GM19455 (cell line): ENCODE data around the gene GRID1.
"Not testable (repeated sequence)": the region's sequence is repeated elsewhere in the genome, so short reads cannot be mapped to it uniquely, and the experiment has no call there.

Experiments
- ATAC-seq: cut with Tn5 transposase; IDR thresholded peaks from one replicate; pipeline ENCODE4 v1.9.1; 2021; ENCODE audit not compliant: unreplicated experiment

GRID1 gene

DNA sequence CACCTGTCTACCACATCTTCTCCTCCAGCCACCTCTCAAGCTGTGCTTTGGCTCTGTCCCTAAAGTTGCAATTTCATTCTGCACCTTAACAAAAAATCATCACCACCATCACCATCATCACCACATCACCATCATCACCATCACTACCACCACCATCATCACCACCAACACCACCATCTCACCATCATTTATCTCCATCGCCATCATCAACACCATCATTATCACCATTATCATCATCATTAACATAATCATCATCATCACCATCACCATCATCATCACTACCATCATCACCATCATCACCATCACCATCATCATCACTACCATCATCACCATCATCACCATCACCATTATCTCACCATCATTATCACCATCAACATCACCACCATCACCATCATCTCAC is 245.4 kb downstream of the GRID1 start:
- no peak for ATAC-seq

DNA sequence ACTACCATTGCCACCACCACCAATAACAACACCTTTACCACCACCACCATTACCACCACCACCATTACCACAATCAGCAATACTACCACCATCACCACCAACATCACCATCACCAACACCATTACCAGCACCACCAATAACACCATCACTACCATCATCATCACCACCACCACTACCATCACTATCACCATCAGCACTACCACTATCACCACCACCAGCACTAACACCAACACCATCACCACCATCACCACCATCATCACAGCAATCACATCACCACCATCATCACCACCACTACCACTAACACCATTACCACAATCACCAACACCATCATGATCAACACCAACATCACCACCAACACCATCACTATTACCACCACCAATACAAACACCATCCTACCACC is 249.5 kb downstream of the GRID1 start:
- ATAC-seq: no peak

DNA sequence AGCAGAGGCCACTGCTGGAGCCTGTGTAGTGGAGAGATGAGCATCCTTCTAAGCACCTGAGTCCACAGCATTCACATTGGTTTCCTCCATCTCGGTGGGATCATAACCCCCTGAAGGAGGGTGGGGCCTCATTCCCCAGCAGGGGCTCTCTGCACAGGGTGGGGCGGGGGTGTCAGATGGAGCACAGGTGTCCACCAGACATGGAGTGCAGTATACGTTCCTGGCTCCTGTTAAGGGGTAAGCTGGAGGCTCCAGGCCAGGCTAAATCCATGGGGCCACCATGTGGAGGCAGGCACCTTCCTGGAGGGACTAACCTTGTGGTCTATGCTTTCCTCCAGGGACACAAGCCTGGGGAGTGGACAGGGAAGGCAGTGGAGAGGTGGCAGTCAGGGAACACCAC is 252.6 kb downstream of the GRID1 start:
- ATAC-seq: no peak

DNA sequence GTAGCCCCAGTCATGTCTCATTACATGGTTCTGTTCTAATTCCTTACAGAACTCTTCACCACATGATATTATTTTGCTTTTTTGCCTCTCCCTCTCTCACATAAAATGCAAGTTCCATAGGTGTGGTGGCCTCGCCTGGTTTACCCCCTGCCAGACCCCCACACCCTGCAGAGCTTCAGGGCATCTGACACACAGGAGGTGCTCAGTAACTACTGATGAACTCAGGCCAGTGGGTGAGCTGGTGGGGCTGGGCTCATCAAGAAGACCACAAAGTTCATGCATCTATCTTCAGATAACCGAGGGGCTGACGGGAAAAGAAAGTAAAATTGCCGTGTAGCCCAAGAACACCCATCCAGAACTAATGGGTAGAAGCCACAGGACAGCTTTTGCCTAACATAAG is 253.1 kb downstream of the GRID1 start:
- no peak for ATAC-seq

DNA sequence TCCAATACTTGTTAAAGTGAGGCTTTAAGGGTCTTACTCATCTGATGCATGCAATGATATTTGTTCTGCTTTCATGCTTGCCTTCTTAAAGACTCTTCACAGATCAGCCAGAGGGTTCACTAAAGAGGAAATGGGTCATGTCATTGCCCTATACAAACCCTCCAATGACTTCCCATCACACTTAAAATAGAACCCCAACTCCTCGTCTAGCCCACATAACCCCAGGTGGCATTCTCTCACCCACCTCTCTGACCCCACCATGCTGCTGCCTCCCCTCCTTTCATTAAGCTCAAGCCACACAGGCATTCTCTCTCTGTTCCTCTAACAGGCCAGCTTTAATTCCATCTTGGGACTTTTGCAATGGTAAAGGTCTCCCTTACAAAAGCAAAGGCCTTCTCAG is 253.6 kb downstream of the GRID1 start:
- no peak for ATAC-seq

DNA sequence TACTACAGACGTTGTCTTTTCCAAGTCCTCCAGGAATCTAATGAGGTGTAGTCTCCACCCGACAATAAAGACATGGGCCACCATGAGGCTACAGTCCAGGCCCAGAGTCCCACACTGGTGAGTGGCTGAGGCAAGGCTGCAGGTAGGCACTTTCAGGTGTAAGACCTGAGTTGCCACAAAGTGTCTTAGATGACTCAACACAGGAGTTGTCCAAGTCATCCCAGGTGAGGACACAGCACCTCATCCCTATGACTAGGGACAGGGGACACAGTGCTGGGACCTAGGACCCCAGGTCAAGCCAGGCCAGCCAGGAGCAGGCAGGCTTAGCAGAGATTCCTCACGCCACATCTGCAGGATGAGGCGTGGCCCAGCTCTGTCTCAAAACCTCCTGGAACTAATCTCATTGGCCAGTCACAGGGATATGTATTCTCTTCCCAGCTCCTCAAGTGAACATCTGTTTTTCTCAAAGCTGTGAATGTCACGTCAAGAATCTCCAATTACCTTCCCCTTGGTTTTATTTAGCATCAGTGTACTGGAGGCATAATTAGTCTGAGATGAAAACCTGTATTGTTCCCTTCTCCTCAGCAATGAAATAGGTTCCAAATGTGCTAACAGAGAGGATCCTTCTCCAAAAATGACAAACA is 254.6 kb downstream of the GRID1 start:
- no peak for ATAC-seq

DNA sequence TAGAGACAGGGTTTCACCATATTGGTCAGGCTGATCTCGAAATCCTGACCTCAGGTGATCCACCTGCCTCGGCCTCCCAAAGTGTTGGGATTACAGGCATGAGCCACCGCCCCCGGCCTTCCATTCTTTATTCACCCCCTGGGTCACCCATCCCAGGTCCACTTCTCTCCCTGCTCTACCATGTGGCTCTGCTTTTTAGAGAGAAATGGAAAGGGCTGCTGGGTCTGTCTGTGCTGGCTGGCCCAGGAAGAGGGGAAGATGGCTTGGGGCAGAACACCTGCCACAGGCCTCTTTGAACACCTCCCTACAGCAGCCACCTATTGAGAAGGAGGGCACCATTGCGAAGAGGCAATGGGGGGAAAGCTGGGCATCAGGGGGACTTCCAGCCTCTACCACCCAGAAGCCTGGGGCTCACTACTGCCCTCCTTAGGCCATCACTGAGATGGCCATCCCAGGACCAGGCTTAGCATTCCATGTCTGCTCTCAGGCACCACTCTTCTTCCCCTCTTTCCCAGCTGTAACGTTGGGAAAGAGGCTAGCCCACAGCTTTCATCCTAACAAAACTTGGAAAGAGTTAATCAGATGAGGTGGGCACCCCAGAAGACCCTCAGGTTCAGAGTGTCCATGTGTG is 256.3 kb downstream of the GRID1 start:
- ATAC-seq: no peak

DNA sequence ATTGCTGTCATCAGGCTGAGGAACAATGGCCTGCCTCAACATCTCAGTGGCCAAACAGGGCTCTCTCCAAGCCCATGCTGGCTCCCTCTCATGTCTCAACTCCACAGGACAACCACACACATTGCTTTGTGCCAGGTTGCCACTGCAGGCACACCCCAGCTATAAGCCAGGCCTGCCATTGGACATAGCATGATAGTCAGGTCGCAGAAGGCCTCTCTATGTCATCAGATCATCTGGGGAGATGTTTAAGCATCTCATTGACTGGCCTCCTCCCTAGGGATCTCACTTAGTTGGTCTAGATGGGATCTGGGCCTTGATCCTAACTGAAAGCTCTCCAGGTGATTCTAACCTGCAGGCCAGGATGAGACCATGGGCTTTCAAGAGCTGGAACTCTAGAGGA is 257.2 kb downstream of the GRID1 start:
- no peak for ATAC-seq

DNA sequence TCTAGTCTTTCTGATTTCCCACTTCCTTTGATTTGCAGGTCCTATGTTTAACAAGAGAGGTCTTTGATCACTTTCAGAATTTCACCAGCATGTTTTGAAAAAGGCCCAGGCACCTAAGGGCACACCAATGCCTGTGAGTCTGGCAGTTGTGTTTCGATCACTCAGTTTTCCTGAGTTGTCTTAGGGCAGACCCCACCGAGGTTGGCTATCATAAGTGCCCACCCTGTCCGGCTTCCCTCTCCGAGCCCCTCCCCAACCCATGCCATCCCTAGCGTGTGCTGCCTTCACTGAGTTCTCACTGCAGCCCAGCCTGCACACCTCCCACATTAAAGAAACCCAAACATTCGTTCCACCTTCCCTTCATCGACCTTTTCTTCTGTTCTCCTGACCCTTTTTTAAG is 257.9 kb downstream of the GRID1 start:
- ATAC-seq: no peak

DNA sequence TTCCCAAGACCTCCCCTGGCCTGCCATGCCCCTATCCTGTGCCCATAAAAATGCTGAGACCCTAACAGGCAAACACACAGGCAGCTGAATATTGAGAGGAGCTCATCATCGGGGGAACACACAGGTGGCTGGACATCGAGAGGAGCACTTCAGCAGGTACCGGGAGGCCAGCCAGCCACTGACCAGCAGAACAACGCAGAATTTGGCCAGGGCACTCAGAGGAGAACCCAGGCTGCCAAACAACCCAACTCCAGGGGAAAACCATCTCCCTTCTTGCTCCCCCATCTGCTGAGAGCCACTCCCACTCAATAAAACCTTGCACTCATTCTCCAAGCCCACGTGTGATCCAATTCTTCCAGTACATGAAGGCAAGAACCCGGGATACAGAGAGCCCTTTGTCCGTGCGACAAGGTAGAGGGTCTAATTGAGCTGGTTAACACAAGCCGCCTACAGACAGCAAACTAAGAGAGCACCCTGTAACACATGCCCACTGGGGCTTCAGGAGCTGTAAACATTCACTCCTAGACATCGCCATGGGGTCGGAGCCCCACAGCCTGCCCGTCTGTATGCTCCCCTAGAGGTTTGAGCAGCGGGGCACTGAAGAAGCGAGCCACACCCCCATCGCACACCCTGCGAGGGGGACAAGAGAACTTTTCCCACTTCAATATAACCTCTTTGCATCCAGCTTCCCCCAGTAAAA is 258.8 kb downstream of the GRID1 start:
- not testable (repeated sequence) for ATAC-seq

DNA sequence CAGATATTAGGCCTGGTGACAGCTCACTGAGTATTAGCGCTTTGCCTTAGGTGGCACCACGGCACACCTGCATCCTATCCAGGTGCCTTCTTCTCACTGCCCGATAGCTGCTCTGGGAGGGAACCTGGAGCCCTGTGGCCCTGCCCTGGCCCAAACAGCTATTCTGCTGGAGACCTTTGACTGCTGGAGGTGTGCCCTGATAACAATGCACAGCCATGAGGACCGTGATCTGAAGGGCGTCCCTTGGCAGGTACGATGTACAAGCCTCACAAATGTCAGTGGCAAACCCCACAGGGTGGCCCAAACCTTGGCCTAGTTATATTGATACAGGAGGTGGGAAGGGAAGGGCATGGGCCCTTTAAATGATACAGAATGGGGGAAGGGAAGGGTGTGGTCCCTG is 259.5 kb downstream of the GRID1 start:
- no peak for ATAC-seq

DNA sequence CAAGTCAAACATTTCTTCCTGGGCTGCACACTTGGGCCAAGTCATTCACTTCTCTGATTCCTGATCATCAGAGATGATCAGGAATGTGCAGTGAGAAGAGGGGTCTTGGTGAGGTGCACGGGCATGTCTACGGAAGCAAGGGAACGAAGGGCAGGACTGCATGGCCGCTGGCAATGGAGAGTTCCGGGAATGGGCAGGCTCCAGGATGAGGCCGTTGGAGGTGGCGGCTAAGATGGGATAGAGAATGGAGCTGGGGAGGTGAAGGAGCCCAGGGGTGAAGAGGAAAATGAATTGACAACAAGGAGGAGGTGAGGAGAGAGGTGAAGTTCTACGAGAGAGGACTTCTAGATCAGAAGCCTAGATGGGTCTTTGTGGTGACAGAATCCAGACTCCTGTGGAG is 260.0 kb downstream of the GRID1 start:
- ATAC-seq: no peak

DNA sequence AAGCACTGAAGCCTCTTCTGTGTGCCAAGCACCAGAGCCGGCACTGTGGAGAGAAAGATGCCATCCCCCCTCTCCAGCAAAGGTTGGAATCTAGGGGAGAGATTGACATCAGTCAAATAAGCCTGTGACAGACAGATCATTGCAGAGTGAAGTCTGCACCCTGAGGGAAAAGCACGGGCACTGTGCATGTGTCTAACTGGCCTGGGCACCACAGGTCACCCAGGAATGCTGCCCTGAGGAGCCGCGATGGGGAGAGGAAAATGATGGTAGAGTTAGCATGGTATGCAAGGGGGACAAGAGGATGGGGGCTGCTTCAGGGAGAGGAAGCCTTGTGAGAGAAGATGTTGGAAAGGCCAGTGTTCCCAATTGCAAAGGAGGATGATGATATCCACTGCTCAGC is 261.0 kb downstream of the GRID1 start:
- ATAC-seq: no peak

DNA sequence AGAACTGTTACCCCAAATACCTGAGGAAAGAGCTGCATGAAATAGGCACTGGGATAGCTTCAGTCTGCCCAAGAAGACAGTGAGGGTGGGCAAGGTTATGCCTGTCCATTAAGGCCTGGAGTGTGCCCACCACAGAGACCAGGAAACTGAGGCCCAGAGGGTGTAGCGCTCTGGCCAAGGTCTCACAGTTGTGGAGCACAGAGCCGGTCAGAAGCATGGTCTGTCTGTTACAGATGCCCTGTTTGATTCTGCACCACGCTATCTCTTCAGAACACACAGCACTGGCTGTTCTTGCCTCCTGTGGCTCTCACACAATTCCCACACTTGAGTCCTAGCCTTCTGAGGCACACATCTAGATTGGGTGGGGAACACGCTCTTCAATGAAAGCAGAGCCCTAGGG is 261.4 kb downstream of the GRID1 start:
- ATAC-seq: no peak

DNA sequence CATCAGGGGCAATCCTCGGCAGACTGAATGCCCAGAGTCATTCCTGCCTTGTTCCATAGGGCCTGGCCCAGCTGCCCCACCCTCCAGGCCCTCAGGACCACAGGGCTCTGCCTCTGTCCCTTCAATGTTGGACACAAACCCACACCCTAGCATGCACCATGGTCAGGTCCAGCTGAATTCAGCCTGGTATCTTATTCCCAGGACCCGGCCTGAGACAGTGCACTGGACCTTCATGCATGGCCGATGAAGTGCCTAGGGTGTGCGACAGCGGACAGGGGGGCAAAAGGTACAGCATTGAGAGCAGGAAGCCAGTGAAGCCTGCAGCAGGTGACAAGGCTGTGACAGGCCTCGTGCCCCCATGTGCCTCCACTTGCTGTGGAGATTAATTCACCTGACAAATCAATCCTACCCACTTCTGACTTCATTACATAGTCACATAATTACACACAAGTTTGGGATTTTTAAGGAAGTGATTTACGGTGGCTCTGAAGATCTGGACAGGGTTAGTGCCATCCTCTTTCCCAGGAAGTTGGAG is 261.9 kb downstream of the GRID1 start:
- no peak for ATAC-seq

DNA sequence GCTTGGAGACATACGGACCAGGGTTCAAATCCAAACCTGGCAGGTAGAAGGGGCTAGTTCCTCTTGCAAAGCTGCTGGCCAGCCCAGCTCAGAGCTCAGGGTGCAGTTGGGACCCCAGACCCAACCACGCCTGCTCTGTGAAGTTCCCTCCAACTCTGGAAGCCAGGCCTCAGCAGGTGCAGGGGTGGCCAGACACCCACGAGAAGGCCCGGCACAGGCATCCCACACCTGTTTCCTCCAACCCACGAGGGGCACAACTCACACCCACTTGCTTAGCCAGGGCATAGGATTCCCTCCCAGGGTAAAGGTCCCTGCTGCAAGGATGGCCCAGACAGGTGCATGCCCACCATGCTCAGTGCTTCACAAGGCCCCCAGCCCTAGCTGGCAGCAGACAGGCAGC is 262.4 kb downstream of the GRID1 start:
- no peak for ATAC-seq

DNA sequence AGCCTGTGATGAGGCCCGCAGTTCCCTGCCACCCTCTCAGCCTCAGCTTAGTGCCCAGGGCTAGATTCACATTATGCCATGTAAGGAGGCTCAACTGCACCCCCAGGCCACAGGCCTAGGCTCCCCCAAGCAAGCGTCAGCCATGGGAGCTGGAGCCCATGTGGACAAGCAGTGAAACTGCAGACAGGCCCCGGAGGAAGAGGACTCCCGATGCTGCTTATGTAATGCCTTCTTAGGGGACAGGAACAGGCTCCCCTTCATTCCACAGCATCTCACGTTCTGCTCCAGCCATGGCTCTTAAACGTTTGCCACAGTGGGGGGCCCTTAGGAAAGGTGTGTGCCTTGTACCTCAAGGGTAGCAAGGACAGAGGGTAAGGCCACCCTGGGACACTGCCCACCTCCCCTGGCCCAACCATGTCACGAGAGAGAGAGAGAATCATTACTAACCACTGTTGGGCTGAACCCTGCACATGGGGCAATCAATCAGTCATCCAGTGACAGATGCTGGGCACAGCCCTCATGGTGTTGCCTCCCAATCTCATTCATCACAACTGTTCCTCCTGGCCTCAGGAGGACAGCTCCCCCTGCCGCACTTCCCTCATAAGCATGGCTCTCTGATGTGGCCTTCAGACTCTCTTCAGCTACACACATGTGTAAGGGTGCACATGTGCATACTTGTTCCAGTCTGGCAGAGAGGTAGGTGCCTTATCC is 263.0 kb downstream of the GRID1 start:
- ATAC-seq: no peak

DNA sequence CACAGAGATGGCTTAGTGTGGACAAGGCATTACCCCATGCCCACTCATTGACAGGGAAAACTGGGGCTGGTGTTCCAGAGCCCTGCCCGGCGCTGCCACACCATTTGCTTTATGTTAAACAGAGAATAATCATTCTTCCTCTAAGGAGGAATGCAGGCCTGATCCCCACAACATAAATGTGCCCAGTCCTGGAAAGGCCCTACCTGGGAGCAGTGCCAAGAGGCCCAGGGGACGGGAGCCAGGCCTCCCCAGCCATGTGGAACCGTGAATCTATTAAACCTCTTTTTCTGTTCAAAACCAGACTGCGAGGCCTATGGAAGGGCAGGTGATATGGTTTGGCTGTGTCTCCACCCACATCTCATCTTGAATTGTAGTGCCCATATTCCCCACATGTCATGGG is 264.1 kb downstream of the GRID1 start:
- no peak for ATAC-seq

DNA sequence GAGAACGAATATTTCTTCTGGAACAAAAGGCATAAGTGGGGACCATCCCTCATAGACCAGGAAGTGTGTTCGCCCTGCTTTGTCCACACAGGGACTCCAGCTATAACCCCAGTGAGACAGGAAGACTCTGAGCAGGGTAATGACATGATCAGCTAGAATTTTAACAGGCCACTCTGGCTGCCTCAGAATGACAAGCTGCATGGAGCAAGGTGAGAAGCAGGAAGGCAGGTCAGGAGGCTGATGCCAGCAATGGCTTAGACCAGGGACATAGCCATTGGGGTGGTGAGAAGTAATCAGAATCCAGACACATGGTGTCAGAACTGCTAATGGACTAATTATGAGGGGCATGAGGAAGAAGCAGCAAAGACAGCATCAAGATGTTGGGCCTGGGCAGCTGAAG is 264.6 kb downstream of the GRID1 start:
- no peak for ATAC-seq

DNA sequence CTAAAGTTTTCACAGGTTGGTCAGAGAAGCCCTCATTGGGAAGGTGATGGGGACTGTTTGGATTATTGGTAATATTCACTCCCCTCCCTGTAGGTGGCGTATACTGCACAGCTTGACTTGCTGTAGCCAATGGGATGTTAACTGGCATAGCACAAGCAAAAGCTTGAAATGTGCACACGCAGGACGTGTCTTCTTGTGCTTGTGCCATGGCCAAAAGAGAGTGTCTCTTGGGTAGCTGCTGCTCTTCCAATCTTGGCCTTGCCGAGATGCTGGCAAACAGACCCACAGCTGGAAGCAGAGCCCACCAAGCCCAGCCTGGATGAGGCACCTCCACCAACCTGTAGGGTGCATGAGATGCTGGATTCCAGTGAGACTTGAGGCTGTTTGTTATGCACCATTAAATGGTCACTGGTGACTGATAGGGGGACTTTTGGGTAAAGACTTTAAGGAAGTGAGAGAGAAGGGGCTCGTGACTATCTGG is 266.0 kb downstream of the GRID1 start:
- ATAC-seq: peak; percentile 65

DNA sequence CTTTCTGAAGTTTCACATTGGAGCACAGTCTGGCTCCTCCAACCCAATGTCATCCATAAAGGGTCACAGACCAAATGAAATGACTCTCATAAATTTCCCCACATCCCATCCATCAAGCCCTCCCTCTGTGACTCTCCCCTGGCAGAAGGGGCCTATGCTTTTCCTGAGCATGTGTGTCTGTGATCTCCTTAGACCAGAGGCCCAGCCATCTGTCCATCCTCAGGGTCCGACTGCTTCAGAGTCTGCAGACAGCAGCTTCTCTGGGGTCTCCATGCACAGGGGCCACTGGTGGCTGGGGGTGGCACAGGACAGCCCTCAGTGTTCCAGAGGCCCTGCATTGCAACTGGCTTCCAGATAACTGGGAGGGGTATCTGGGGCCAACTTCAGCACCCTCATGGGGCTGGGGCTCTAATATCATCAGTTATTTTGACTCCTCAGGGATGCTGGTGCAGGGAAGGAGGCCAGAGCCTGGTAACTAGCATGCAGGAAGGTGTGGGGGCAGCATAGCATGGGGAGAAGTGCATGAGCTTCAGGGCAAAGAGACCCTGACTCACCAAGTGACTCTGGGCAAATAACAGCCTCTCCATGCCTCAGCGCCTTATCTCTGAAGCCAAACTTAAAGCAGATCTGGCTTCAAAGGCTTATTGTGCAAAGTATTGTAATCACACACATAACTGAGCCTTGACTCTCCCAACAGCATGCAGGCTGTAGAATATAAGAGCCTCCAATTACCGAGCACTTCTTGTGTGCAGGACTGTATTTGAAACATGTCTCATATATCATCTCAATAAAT is 266.9 kb downstream of the GRID1 start:
- no peak for ATAC-seq
